Endothelial cell of umbilical vein (primary cell): ENCODE measurements around the gene TRIM27. TPM values are rescaled to one million over a fixed set of nuclear protein-coding genes. Genes with fewer than 3 reads are reported as not detected.

Experiments
- BruUV-seq: library from RNA; stranded (reverse); fragments of 400-500 nt; replicated peaks from 2 replicates; lab custom pipeline; 2021; lab: Mats Ljungman, UMichigan
- CTCF ChIA-PET: fragments of 300-600, 350-600 bp; sonication (Branson Sonifier 250); formaldehyde crosslinking; loops from one replicate; lab custom pipeline; 2021; ENCODE audit warnings: antibody characterized with exemption, inconsistent platforms; lab: Charles Lee
- POLR2A ChIA-PET: fragments of 300-600, 350-600 bp; sonication (Branson Sonifier 250); formaldehyde crosslinking; loops from one replicate; lab custom pipeline; 2021; ENCODE audit warnings: antibody characterized with exemption, inconsistent platforms; lab: Charles Lee
- DNase-seq: peaks from one replicate; pipeline ENCODE4 v3.0.0-alpha.2; 2011; ENCODE audit warnings: low read depth, low spot score
- FAIRE-seq: peaks from 2 replicates; lab custom pipeline; 2011; peaks lifted over from hg19 to GRCh38; lab: Jason Lieb, UNC
- H2AFZ ChIP-seq: 2 replicates; pipeline ENCODE4 v1.6.0; 2012; ENCODE audit warnings: low read depth, low read length, control low read depth, inconsistent platforms
- H3K27ac ChIP-seq: 2 replicates; pipeline ENCODE4 v1.5.1; 2011; ENCODE audit warnings: low read depth, mild to moderate bottlenecking, control low read depth, low read length, moderate library complexity; ENCODE audit not compliant: insufficient read depth
- H3K27me3 ChIP-seq, 2 experiments: 2 replicates each; pipeline versions ENCODE4 v1.6.0 to v1.6.1; 2011; ENCODE audit warnings: low read length in 2 of 2, mixed read lengths in 1 of 2; ENCODE audit not compliant: control insufficient read depth in 2 of 2, insufficient read depth in 2 of 2
- H3K36me3 ChIP-seq, 2 experiments: 2 replicates in 1 of 2; 3 replicates in 1 of 2; pipeline ENCODE4 v1.5.1; 2011; ENCODE audit warnings: low read length in 2 of 2, mild to moderate bottlenecking in 1 of 2, moderate library complexity in 1 of 2; ENCODE audit not compliant: control insufficient read depth in 2 of 2, insufficient read depth in 2 of 2; ENCODE audit errors: extremely low read depth in 1 of 2
- H3K4me1 ChIP-seq: 3 replicates; pipeline ENCODE4 v1.5.1; 2011; ENCODE audit warnings: mild to moderate bottlenecking, low read length; ENCODE audit not compliant: control insufficient read depth, insufficient read depth; ENCODE audit errors: extremely low read depth
- H3K4me2 ChIP-seq: 2 replicates; pipeline ENCODE4 v1.6.1; 2011; ENCODE audit warnings: low read length, control low read depth, mixed read lengths; ENCODE audit not compliant: insufficient read depth
- H3K4me3 ChIP-seq, 3 experiments: fragments of 200-600 bp in 1 of 3; sonication (generic), shearing (Covaris generic) in 1 of 3; replicated peaks in 1 of 3; 2 replicates each; pipeline ENCODE4 v1.5.1; 2011 to 2016; ENCODE audit warnings: control low read depth in 3 of 3, low read length in 3 of 3, mild to moderate bottlenecking in 2 of 3, inconsistent platforms in 1 of 3, low read depth in 1 of 3, moderate library complexity in 1 of 3; ENCODE audit not compliant: insufficient read depth in 1 of 3
- H3K79me2 ChIP-seq: 2 replicates; pipeline ENCODE4 v1.6.0; 2012; ENCODE audit warnings: low read length, inconsistent platforms; ENCODE audit not compliant: control insufficient read depth, insufficient read depth
- H3K9ac ChIP-seq: replicated peaks from 2 replicates; pipeline ENCODE3; 2011; ENCODE audit warnings: low read length, control low read depth; ENCODE audit not compliant: insufficient read depth; ENCODE audit errors: extremely low read depth
- H3K9me1 ChIP-seq: replicated peaks from 3 replicates; pipeline ENCODE4 v1.6.0; 2011; ENCODE audit warnings: mild to moderate bottlenecking, low read length; ENCODE audit not compliant: control insufficient read depth, insufficient read depth; ENCODE audit errors: extremely low read depth
- H3K9me3 ChIP-seq: replicated peaks from 2 replicates; pipeline ENCODE4 v1.5.1; 2012; ENCODE audit warnings: low read length, inconsistent platforms; ENCODE audit not compliant: control insufficient read depth, insufficient read depth
- H4K20me1 ChIP-seq: replicated peaks from 2 replicates; pipeline ENCODE3; 2011; ENCODE audit warnings: mild to moderate bottlenecking, low read length; ENCODE audit not compliant: control insufficient read depth, insufficient read depth; ENCODE audit errors: extremely low read depth
- FOS ChIP-seq: IDR thresholded peaks from 2 replicates; pipeline ENCODE4 v1.6.1; 2011; ENCODE audit warnings: mild to moderate bottlenecking, low read length, moderate library complexity, borderline replicate concordance; ENCODE audit not compliant: insufficient read depth
- GATA2 ChIP-seq: IDR thresholded peaks from 2 replicates; pipeline ENCODE4 v1.7.0; 2011; ENCODE audit warnings: low read depth, mild to moderate bottlenecking, moderate library complexity, mixed read lengths, low read length; ENCODE audit not compliant: insufficient read length, insufficient read depth
- JUN ChIP-seq: IDR thresholded peaks from 2 replicates; pipeline ENCODE4 v1.6.1; 2011; ENCODE audit warnings: borderline replicate concordance, low read depth; ENCODE audit not compliant: insufficient read length, insufficient read depth
- MYC ChIP-seq: IDR thresholded peaks from one replicate; pipeline ENCODE4 v1.6.1; 2011; ENCODE audit warnings: mild to moderate bottlenecking, low read depth, low read length
- POLR2A ChIP-seq: IDR thresholded peaks from 2 replicates; pipeline ENCODE4 v1.6.1; 2012; ENCODE audit warnings: low read depth, mild to moderate bottlenecking, control low read depth, low read length
- POLR2AphosphoS5 ChIP-seq: IDR thresholded peaks from 2 replicates; pipeline ENCODE4 v1.6.1; 2012; ENCODE audit warnings: low read depth, mild to moderate bottlenecking, control low read depth, low read length, moderate library complexity; ENCODE audit not compliant: insufficient read depth
- dilution Hi-C: fragments of 300-500 bp; cut with MboI; formaldehyde crosslinking; loops from one replicate; pipeline ENCODE4 v1.15.0; 2019; ENCODE audit warnings: low sequenced_read_pairs; ENCODE audit not compliant: extremely low pct_ligation_motif_present
- intact Hi-C: fragments of 100-400 bp; cut with micrococcal nuclease; formaldehyde crosslinking; loops from one replicate; pipeline ENCODE4 v1.10.0; 2022
- polyA plus RNA-seq, 4 experiments: library from polyadenylated mRNA; depleted of rRNA in 3 of 4; stranded (reverse) in 3 of 4; unstranded in 1 of 4; fragments of >200 nt; gene quantifications; 2 replicates each; pipeline versions ENCODE4 v1.2.1 to v1.2.3, GENCODE V29; 2011 to 2012; ENCODE audit warnings: missing spikeins in 1 of 4
- total RNA-seq: library from RNA; stranded (reverse); gene quantifications from 2 replicates; pipeline ENCODE4 v1.2.3, GENCODE V29; 2021
- TF ChIP-seq, protein P1 (sequence below): IDR thresholded peaks from 2 replicates; pipeline ENCODE4 v1.6.1; 2011; ENCODE audit not compliant: insufficient read depth, insufficient read length
- TF ChIP-seq, protein P2 (sequence below), 2 donors: IDR thresholded peaks; 1 replicate in 1 of 2; 2 replicates in 1 of 2; pipeline ENCODE4 v1.5.1; 2011; ENCODE audit warnings: low read length in 2 of 2, mild to moderate bottlenecking in 2 of 2, moderate library complexity in 2 of 2, control low read depth in 1 of 2, inconsistent platforms in 1 of 2, low read depth in 1 of 2; ENCODE audit not compliant: insufficient read depth in 1 of 2; ENCODE audit errors: extremely low read depth in 1 of 2

TRIM27 gene
- total and polyA plus RNA-seq, 2 donors (not counting 3 experiments of a cell fraction or from before 2014, with no cell fraction given), result 67.1 to 69.2 TPM

DNA sequence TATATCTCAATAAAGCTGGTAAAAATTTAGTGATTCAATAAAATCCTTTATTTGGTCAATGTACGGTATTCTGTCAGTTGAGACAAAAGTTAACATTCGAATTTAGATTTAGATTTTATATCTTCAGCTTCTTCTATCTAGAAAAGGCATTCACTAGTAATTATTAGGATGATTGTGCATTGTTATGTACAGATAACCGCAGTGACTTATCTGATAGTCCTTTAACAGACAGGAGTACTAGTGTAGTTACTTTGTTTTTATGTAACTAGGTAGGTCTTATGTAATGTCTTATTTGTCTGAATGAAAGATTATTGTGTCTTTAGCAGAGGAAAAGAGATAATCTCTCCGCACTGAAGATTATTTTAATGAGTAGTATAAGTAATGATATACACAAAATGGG lies 31.3 kb downstream of the TRIM27 start:
- FAIRE-seq (no peak), DNase-seq (no peak)
- intact Hi-C loops (no loop called here), dilution Hi-C loops (no loop called here)
- Histone ChIP-seq H3K4me3 (no peak overlapping the region), H3K27ac (no peak overlapping the region), H4K20me1 (no peaks in the 10 kb centered on the region), H3K4me2 (no peak overlapping the region), H3K9me3 (no peaks in the 10 kb centered on the region), H3K4me1 (peaks cover 3% of the 10 kb centered on the region), H3K9me1 (no peaks in the 10 kb centered on the region), H3K27me3 (peaks cover 5 to 7% of the 10 kb centered on the region in 2 experiments), H3K9ac (no peak overlapping the region), H2AFZ (no peak overlapping the region), H3K36me3 (no peaks in the 10 kb centered on the region), H3K79me2 (no peaks in the 10 kb centered on the region)
- POLR2A ChIA-PET, result no interaction called here
- CTCF ChIA-PET, result no interaction called here
- no TSS peak for BruUV-seq
- no peak for TF ChIP-seq MYC
- TF ChIP-seq POLR2A, result no peak
- TF ChIP-seq FOS, result no peak
- TF ChIP-seq GATA2, result no peak
- TF ChIP-seq, protein P1, sequence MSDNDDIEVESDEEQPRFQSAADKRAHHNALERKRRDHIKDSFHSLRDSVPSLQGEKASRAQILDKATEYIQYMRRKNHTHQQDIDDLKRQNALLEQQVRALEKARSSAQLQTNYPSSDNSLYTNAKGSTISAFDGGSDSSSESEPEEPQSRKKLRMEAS, result no peak
- TF ChIP-seq JUN, result no peak
- TF ChIP-seq, protein P2, sequence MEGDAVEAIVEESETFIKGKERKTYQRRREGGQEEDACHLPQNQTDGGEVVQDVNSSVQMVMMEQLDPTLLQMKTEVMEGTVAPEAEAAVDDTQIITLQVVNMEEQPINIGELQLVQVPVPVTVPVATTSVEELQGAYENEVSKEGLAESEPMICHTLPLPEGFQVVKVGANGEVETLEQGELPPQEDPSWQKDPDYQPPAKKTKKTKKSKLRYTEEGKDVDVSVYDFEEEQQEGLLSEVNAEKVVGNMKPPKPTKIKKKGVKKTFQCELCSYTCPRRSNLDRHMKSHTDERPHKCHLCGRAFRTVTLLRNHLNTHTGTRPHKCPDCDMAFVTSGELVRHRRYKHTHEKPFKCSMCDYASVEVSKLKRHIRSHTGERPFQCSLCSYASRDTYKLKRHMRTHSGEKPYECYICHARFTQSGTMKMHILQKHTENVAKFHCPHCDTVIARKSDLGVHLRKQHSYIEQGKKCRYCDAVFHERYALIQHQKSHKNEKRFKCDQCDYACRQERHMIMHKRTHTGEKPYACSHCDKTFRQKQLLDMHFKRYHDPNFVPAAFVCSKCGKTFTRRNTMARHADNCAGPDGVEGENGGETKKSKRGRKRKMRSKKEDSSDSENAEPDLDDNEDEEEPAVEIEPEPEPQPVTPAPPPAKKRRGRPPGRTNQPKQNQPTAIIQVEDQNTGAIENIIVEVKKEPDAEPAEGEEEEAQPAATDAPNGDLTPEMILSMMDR (IDR thresholded peaks at IDR 0.05; ENCODE audit: extremely low read depth in 1 of 2, insufficient read depth in 1 of 2, low read depth in 1 of 2, low read length in 2 of 2), result no peak
- no peak for TF ChIP-seq POLR2AphosphoS5
